Naive thymus-derived CD4-positive, alpha-beta T cell (primary cell): ENCODE measurements around the gene ACKR3. TPM values are rescaled to one million over a fixed set of nuclear protein-coding genes. Genes with fewer than 3 reads are reported as not detected.

Experiments used
- ATAC-seq: fragments of 150-1000 bp; cut with Tn5 transposase; 2 replicates; pipeline ENCODE4 v1.10.0; 2021; ENCODE audit warnings: mild to moderate bottlenecking, moderate library complexity
- CTCF ChIA-PET: fragments of 350-600 bp; sonication (Branson Sonifier 250); formaldehyde crosslinking; loops from one replicate; lab custom pipeline; 2021; ENCODE audit warnings: antibody characterized with exemption; lab: Charles Lee
- POLR2A ChIA-PET: fragments of 350-600 bp; sonication (Branson Sonifier 250); formaldehyde crosslinking; loops from one replicate; lab custom pipeline; 2021; ENCODE audit warnings: antibody characterized with exemption, inconsistent platforms; lab: Charles Lee
- DNase-seq, 9 donors: peaks; one replicate each; pipeline versions ENCODE4 v3.0.0 to v3.0.0-alpha.2; 2020 to 2022; ENCODE audit warnings: mixed read lengths in 1 of 9
- H3K27ac ChIP-seq: one replicate; pipeline ENCODE4 v1.7.0; 2013; ENCODE audit warnings: mild to moderate bottlenecking, low read depth, low read length, moderate library complexity
- H3K27me3 ChIP-seq, 2 donors: one replicate each; pipeline ENCODE4 v1.7.0; 2013; ENCODE audit warnings: low read length in 2 of 2, mild to moderate bottlenecking in 2 of 2, moderate library complexity in 2 of 2; ENCODE audit not compliant: control insufficient read depth in 2 of 2, insufficient read depth in 2 of 2
- H3K36me3 ChIP-seq, 3 experiments: 1 replicate in 2 of 3; 2 replicates in 1 of 3; pipeline ENCODE4 v1.7.0; 2013; ENCODE audit warnings: low read length in 3 of 3, mild to moderate bottlenecking in 3 of 3, moderate library complexity in 1 of 3; ENCODE audit not compliant: insufficient read depth in 3 of 3, control insufficient read depth in 2 of 3
- H3K4me1 ChIP-seq, 2 donors: one replicate each; pipeline ENCODE4 v1.7.0; 2013; ENCODE audit warnings: low read length in 2 of 2, mild to moderate bottlenecking in 2 of 2, moderate library complexity in 1 of 2; ENCODE audit not compliant: control insufficient read depth in 2 of 2, insufficient read depth in 2 of 2
- H3K4me3 ChIP-seq: 2 replicates; pipeline ENCODE4 v1.7.0; 2013; ENCODE audit warnings: mild to moderate bottlenecking, low read length
- H3K9me3 ChIP-seq, 3 experiments: 1 replicate in 2 of 3; 2 replicates in 1 of 3; pipeline ENCODE4 v1.7.0; 2013; ENCODE audit warnings: low read length in 3 of 3; ENCODE audit not compliant: control insufficient read depth in 2 of 3
- H3K27ac Mint-ChIP-seq, 9 donors: one replicate each; pipeline ENCODE4 v1.8.0; 2020 to 2022; ENCODE audit warnings: mixed read lengths in 9 of 9, mild to moderate bottlenecking in 8 of 9, moderate library complexity in 5 of 9, inconsistent platforms in 2 of 9
- H3K27me3 Mint-ChIP-seq, 5 donors: one replicate each; pipeline ENCODE4 v1.8.0; 2021 to 2022; ENCODE audit warnings: mixed read lengths in 5 of 5, mild to moderate bottlenecking in 1 of 5
- H3K36me3 Mint-ChIP-seq, 5 donors: one replicate each; pipeline ENCODE4 v1.8.0; 2020 to 2022; ENCODE audit warnings: mixed read lengths in 5 of 5, mild to moderate bottlenecking in 3 of 5, inconsistent platforms in 1 of 5
- H3K4me1 Mint-ChIP-seq, 7 donors: one replicate each; pipeline ENCODE4 v1.8.0; 2020 to 2022; ENCODE audit warnings: mixed read lengths in 7 of 7, mild to moderate bottlenecking in 3 of 7, inconsistent platforms in 1 of 7
- H3K4me3 Mint-ChIP-seq, 10 donors: one replicate each; pipeline ENCODE4 v1.8.0; 2020 to 2022; ENCODE audit warnings: mild to moderate bottlenecking in 10 of 10, mixed read lengths in 10 of 10, moderate library complexity in 6 of 10, inconsistent platforms in 2 of 10
- H3K9me3 Mint-ChIP-seq, 11 donors: one replicate each; pipeline ENCODE4 v1.8.0; 2020 to 2022; ENCODE audit warnings: mixed read lengths in 11 of 11, mild to moderate bottlenecking in 4 of 11, inconsistent platforms in 1 of 11, moderate library complexity in 1 of 11
- intact Hi-C, 2 donors: fragments of 100-400 bp; cut with micrococcal nuclease; formaldehyde crosslinking; loops; one replicate each; pipeline ENCODE4 v1.15.1; 2023
- polyA plus RNA-seq, 2 donors: library from polyadenylated mRNA; unstranded; fragments of 300-500 nt; fragmentation: Illumina TruSeq; gene quantifications; one replicate each; pipeline ENCODE4 v1.2.3, GENCODE V29; 2021
- total RNA-seq, 6 experiments: library from RNA in 5 of 6; stranded (reverse) in 5 of 6; gene quantifications; 1 replicate in 5 of 6; 2 replicates in 1 of 6; pipeline ENCODE4 v1.2.3 and lab custom pipeline; 2021 to 2026

ACKR3 gene
- total RNA-seq (1 to 10 TPM; 2.8 to 6.2 (median 4.9) TPM), polyA plus RNA-seq (1 to 10 TPM; 4.0 to 4.1 TPM), total RNA-seq (lab: John Stamatoyannopoulos, UW) (3.1 reads per million, percentile 16 among the genes with 10 or more reads in this experiment)

DNA sequence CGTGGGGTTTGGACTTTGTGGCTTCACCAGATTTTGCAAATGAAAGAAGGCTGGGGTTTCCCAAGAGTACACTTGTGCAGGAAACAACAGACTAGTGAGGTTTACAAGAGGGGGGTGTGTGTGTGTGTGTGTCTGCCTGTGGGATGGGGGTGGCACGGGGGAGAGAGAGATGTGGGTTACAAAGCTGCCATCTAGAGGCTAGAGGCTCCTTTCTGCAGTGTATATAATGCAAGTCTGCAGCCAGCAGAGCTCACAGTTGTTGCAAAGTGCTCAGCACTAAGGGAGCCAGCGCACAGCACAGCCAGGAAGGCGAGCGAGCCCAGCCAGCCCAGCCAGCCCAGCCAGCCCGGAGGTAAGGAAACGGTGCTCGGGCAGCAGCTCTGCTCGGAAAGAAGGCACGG is at the start of gene ACKR3:
Gene ACKR3, plus strand, starts transcription at position 253 of the 401 bp plus-strand sequence. CDS start 10,641 bp downstream, outside the sequence.
- Histone ChIP-seq H3K36me3 (peaks cover 0 to 4% (median 0%) of the 10 kb centered on the region in 3 experiments), H3K27me3 (no peaks in the 10 kb centered on the region), H3K4me1 (peaks cover 9 to 13% of the 10 kb centered on the region in 2 donors), H3K9me3 (no peaks in the 10 kb centered on the region), H3K4me3 (peak within 1 kb of the TSS; percentile 62), H3K27ac (peak within 1 kb of the TSS; percentile 37)
- Mint-ChIP-seq H3K9me3 (no peaks in the 10 kb centered on the region), H3K27me3 (peaks cover 0 to 21% (median 0%) of the 10 kb centered on the region in 5 donors), H3K27ac (peak within 1 kb of the TSS in 7 of 9 donors; percentile 19 to 86 (median 72)), H3K4me1 (peaks cover 20 to 39% (median 25%) of the 10 kb centered on the region in 7 donors), H3K36me3 (peaks cover 0 to 10% (median 4%) of the 10 kb centered on the region in 5 donors), H3K4me3 (peak within 1 kb of the TSS; percentile 52 to 95 (median 88))
- ATAC-seq (peak; percentile 97), DNase-seq (peak; percentile 32 to 89 (median 81))
- CTCF ChIA-PET: interaction anchor here (0.6 to 4.9 kb wide), 22 partner anchors 9 to 507 kb away, joined by 3 to 156 read pairs (median 6); a partner anchor contains a TSS
- intact Hi-C loops: loop anchor here (1.0 to 5.0 kb wide), 11 partner anchors 14 to 518 kb away; partner anchors contain the start of gene COPS8 (in 1 of the 2)
- POLR2A ChIA-PET: interaction anchor here (0.9 to 2.2 kb wide), 9 partner anchors 12 to 61 kb away, joined by 3 to 19 read pairs (median 6); no protein-coding TSS in a partner anchor

DNA sequence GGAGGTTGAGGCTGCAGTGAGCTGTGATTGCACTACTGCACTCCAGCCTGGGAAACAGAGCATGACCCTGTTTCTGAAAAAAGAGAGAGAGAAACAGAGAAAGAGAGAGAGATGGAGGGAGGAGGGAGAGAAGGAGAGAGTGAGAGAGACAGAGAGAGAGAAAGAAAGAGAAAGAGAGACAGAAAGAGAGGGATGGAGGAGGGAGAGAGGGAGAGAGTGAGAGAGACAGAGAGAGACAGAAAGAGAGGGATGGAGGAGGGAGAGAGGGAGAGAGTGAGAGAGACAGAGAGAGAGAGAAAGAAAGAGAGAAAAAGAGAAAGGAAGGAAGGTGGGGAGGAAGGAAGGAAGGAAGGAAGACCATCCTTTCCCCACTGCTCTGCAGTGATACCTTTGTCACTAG is 48.1 kb upstream of the ACKR3 start:
- Mint-ChIP-seq H3K4me3 (no peak overlapping the region), H3K27me3 (peaks cover 0 to 56% (median 7%) of the 10 kb centered on the region in 5 donors), H3K27ac (peak overlapping the region in 1 of 9 donors; percentile 30), H3K4me1 (peaks cover 0 to 7% (median 0%) of the 10 kb centered on the region in 7 donors), H3K9me3 (no peaks in the 10 kb centered on the region), H3K36me3 (no peaks in the 10 kb centered on the region)
- Histone ChIP-seq H3K27ac (no peak overlapping the region), H3K9me3 (no peaks in the 10 kb centered on the region), H3K36me3 (no peaks in the 10 kb centered on the region), H3K4me3 (no peak overlapping the region), H3K27me3 (no peaks in the 10 kb centered on the region), H3K4me1 (no peaks in the 10 kb centered on the region)
- ChIA-PET POLR2A (no interaction called here), CTCF (interaction anchor here (1.0 kb wide), 1 partner anchor 9 kb away, joined by 3 read pairs; no protein-coding TSS in a partner anchor)
- ATAC-seq (no peak), DNase-seq (no peak)
- intact Hi-C loops: no loop called here

DNA sequence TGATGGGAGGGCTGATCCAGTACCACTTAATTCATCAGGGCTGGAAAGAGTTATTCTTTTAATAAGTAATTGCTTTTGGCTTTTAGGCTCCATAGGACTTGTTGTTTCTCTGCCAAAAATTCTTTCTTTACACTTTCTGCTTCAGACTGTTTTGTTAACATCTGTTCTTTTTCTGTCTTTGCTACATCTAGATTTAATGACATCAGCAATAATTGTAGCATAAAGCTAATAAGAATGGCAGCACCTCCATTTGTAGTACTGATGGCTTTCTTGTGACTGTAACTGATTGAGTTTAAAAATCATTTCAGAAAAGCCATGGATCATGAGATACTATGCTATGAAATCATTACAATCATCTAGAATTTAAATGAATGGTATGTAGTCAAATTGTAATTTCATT is 46.4 kb upstream of the ACKR3 start:
- Mint-ChIP-seq H3K9me3 (no peaks in the 10 kb centered on the region), H3K4me1 (peaks cover 0 to 7% (median 0%) of the 10 kb centered on the region in 7 donors), H3K4me3 (no peak overlapping the region), H3K27ac (no peak overlapping the region), H3K36me3 (no peaks in the 10 kb centered on the region), H3K27me3 (peaks cover 0 to 48% (median 7%) of the 10 kb centered on the region in 5 donors)
- H3K4me1 ChIP-seq: no peaks in the 10 kb centered on the region
- no peak overlapping the region for H3K4me3 ChIP-seq
- POLR2A ChIA-PET: no interaction called here
- no peaks in the 10 kb centered on the region for H3K9me3 ChIP-seq
- intact Hi-C loops: no loop called here
- CTCF ChIA-PET: no interaction called here
- no peaks in the 10 kb centered on the region for H3K27me3 ChIP-seq
- no peak for ATAC-seq
- no peak for DNase-seq
- H3K27ac ChIP-seq: no peak overlapping the region
- no peaks in the 10 kb centered on the region for H3K36me3 ChIP-seq

DNA sequence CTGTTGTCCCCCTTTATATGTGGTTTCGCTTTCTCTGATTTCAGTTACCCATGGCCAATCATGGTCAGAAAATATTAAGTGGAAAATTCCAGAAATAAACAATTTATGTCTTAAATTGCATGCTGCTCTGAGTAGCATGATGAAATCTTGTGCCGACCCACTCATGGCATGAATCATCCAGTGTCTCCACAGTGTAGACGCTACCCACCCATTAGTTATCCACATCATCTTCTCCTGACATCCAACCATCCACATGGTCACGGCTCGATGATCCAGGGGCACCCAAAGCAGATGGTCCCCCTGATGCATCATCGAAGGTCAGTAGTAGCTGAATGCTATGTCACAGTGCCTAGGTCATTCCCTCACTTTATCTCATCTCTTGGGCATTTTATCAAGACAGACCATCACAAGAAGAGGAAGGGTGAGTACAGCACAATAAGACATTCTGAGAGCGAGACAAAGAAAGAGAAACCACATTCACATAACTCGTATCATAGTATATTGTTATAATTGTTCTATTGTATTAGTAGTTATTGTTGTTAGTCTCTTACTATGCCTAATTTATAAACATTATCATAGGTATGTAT is 44.1 kb upstream of the ACKR3 start:
- no peak for DNase-seq
- Mint-ChIP-seq H3K36me3 (no peaks in the 10 kb centered on the region), H3K27me3 (peaks cover 0 to 42% (median 7%) of the 10 kb centered on the region in 5 donors), H3K27ac (no peak overlapping the region), H3K4me1 (peaks cover 0 to 7% (median 0%) of the 10 kb centered on the region in 7 donors), H3K4me3 (no peak overlapping the region), H3K9me3 (no peaks in the 10 kb centered on the region)
- Histone ChIP-seq H3K27ac (no peak overlapping the region), H3K36me3 (no peaks in the 10 kb centered on the region), H3K9me3 (no peaks in the 10 kb centered on the region), H3K4me3 (no peak overlapping the region), H3K4me1 (no peaks in the 10 kb centered on the region), H3K27me3 (no peaks in the 10 kb centered on the region)
- ATAC-seq: peak; percentile 62
- ChIA-PET CTCF (no interaction called here), POLR2A (no interaction called here)
- intact Hi-C loops: no loop called here

DNA sequence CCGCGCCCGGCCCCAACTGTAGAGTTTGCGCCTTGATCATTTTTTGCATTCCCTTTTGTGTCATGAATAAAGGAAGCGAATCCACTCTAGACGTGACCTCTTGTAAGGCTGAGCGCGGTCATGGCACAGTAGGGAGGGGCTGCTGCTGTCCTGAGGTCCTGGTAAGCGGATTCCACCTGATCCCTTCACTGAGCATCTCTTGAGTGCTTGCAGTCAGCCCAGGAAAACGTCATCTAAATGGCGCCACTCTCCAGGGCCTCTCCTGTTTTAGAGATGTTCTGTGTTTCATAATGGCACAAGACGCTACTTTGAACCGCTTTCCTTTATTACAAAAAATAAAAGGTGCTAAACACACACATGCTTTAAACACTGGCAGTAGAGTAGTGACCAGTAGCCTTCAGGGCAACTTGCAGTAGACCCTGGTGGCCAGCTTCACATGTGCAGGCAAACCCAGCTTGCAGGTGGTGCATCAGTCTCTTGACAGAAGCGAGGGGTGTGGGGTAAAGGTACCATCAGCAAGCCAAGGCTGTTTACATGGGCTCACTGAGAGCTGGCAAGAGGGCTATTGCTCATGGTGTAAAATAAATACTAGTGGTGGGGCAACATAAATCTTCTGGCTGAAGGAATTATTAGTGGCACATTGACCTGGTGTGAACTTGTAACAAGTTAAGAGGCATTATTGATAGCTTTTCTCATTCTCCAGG is 43.0 kb upstream of the ACKR3 start:
- H3K36me3 ChIP-seq: no peaks in the 10 kb centered on the region
- ChIA-PET POLR2A (interaction anchor here (1.1 kb wide), 1 partner anchor 10 kb away, joined by 6 read pairs; no protein-coding TSS in a partner anchor), CTCF (interaction anchor here (0.6 kb wide), 1 partner anchor 890 kb away, joined by 3 read pairs; no protein-coding TSS in a partner anchor)
- no peaks in the 10 kb centered on the region for H3K9me3 ChIP-seq
- Mint-ChIP-seq H3K27me3 (peaks cover 0 to 33% (median 3%) of the 10 kb centered on the region in 5 donors), H3K4me3 (no peak overlapping the region), H3K27ac (no peak overlapping the region), H3K9me3 (no peaks in the 10 kb centered on the region), H3K4me1 (peaks cover 0 to 4% (median 0%) of the 10 kb centered on the region in 7 donors), H3K36me3 (no peaks in the 10 kb centered on the region)
- no peaks in the 10 kb centered on the region for H3K27me3 ChIP-seq
- H3K4me3 ChIP-seq: no peak overlapping the region
- DNase-seq: no peak
- intact Hi-C loops: no loop called here
- no peaks in the 10 kb centered on the region for H3K4me1 ChIP-seq
- no peak for ATAC-seq
- no peak overlapping the region for H3K27ac ChIP-seq

DNA sequence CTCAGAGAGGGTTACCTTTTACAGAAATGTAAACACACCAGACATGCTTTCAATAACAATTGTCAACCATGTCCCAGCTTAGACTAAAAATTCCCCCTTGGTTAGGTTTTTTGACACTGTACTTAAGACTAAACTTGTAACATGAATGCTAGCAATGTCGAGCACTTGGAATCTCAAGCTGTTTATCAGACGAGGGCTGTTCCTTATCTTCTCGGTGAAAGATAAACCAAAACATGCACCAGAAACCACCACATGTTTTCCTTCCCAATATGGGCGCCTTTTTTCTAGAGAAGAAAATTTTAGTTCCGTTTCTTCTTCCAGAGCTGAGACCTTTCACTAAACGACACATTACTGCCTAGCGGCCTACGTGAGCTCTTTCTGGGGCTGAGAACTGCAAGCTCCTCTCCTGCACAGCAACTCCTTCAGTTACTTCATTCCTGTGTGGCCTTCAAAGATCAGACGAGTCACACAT is 42.4 kb upstream of the ACKR3 start:
- Mint-ChIP-seq H3K27ac (no peak overlapping the region), H3K27me3 (peaks cover 0 to 30% (median 0%) of the 10 kb centered on the region in 5 donors), H3K36me3 (no peaks in the 10 kb centered on the region), H3K9me3 (no peaks in the 10 kb centered on the region), H3K4me3 (no peak overlapping the region), H3K4me1 (peaks cover 0 to 3% (median 0%) of the 10 kb centered on the region in 7 donors)
- no peak for ATAC-seq
- Histone ChIP-seq H3K9me3 (no peaks in the 10 kb centered on the region), H3K4me1 (no peaks in the 10 kb centered on the region), H3K36me3 (no peaks in the 10 kb centered on the region), H3K27ac (no peak overlapping the region), H3K4me3 (no peak overlapping the region), H3K27me3 (no peaks in the 10 kb centered on the region)
- intact Hi-C loops: no loop called here
- ChIA-PET POLR2A (interaction anchor here (1.1 kb wide), 1 partner anchor 9 kb away, joined by 6 read pairs; no protein-coding TSS in a partner anchor), CTCF (interaction anchor here (0.6 kb wide), 1 partner anchor 889 kb away, joined by 3 read pairs; no protein-coding TSS in a partner anchor)
- DNase-seq: no peak
